Neural cell (in vitro differentiated cells): ENCODE measurements around the gene APBB1IP. TPM values are rescaled to one million over a fixed set of nuclear protein-coding genes. Genes with fewer than 3 reads are reported as not detected.

Experiments used
- H2AFZ ChIP-seq: fragments of 200-600, 300-800 bp; sonication (generic), shearing (Covaris generic); 2 replicates; pipeline ENCODE4 v1.6.0; 2014; ENCODE audit warnings: low read depth, mild to moderate bottlenecking, antibody characterized with exemption, low read length, moderate library complexity
- H3F3A ChIP-seq: fragments of 200-600 bp; shearing (Covaris generic); 2 replicates; pipeline ENCODE4 v1.6.1; 2016; ENCODE audit warnings: mild to moderate bottlenecking, moderate library complexity, mixed read lengths, antibody characterized with exemption, low read length; ENCODE audit not compliant: insufficient read depth, poor library complexity, severe bottlenecking
- H3K27ac ChIP-seq: fragments of 200-600, 300-800 bp; sonication (generic), shearing (Covaris generic); 2 replicates; pipeline ENCODE4 v1.5.1; 2014; ENCODE audit warnings: mild to moderate bottlenecking, low read length, moderate library complexity
- H3K27me3 ChIP-seq: fragments of 300-800, 200-600 bp; sonication (generic), shearing (Covaris generic); 2 replicates; pipeline ENCODE4 v1.6.0; 2014; ENCODE audit warnings: mild to moderate bottlenecking, low read depth, low read length, moderate library complexity; ENCODE audit not compliant: insufficient read depth
- H3K36me3 ChIP-seq: fragments of 300-800, 200-600 bp; sonication (generic), shearing (Covaris generic); 2 replicates; pipeline ENCODE4 v1.5.1; 2014; ENCODE audit warnings: mild to moderate bottlenecking, antibody characterized with exemption, low read length, moderate library complexity; ENCODE audit not compliant: insufficient read depth
- H3K4me2 ChIP-seq: fragments of 300-800, 200-600 bp; sonication (generic), shearing (Covaris generic); 2 replicates; pipeline ENCODE4 v1.6.0; 2014; ENCODE audit warnings: mild to moderate bottlenecking, low read length
- H3K4me3 ChIP-seq: fragments of 300-800, 200-600 bp; sonication (generic), shearing (Covaris generic); 2 replicates; pipeline ENCODE4 v1.5.1; 2014; ENCODE audit warnings: mild to moderate bottlenecking, low read length, moderate library complexity
- H3K79me2 ChIP-seq: fragments of 200-600 bp; shearing (Covaris generic); replicated peaks from 2 replicates; pipeline ENCODE4 v1.6.0; 2014; ENCODE audit warnings: mild to moderate bottlenecking, low read length, moderate library complexity; ENCODE audit not compliant: insufficient read depth
- H3K9ac ChIP-seq: fragments of 300-800, 200-600 bp; sonication (generic), shearing (Covaris generic); 2 replicates; pipeline ENCODE4 v1.6.1; 2016; ENCODE audit warnings: mild to moderate bottlenecking, low read length, mixed read lengths
- H3K9me2 ChIP-seq: fragments of 200-600 bp; shearing (Covaris generic); 2 replicates; pipeline ENCODE4 v1.6.1; 2016; ENCODE audit warnings: mild to moderate bottlenecking, low read length, mixed read lengths; ENCODE audit not compliant: insufficient read depth
- H3K9me3 ChIP-seq: fragments of 200-600, 300-800 bp; sonication (generic), shearing (Covaris generic); 2 replicates; pipeline ENCODE4 v1.6.1; 2016; ENCODE audit warnings: mild to moderate bottlenecking, mixed run types, low read length, moderate library complexity, mixed read lengths
- H4K20me1 ChIP-seq: fragments of 200-600 bp; shearing (Covaris generic); 2 replicates; pipeline ENCODE4 v1.6.1; 2016; ENCODE audit warnings: mild to moderate bottlenecking, mixed run types; ENCODE audit not compliant: insufficient read depth
- CTCF ChIP-seq: fragments of 450-650 bp; IDR thresholded peaks from 2 replicates; pipeline ENCODE4 v1.5.1; 2014; ENCODE audit warnings: antibody characterized with exemption, mild to moderate bottlenecking, moderate library complexity; ENCODE audit not compliant: poor library complexity, severe bottlenecking
- EP300 ChIP-seq: fragments of 450-650 bp; conservative IDR thresholded peaks from 2 replicates; pipeline ENCODE4 v1.6.1; 2014; ENCODE audit warnings: antibody characterized with exemption, mild to moderate bottlenecking, moderate library complexity; ENCODE audit not compliant: poor library complexity, severe bottlenecking
- EZH2 ChIP-seq: fragments of 200-600, 300-800 bp; shearing (Covaris generic), sonication (generic); IDR thresholded peaks from 2 replicates; pipeline ENCODE4 v1.6.1; 2014; ENCODE audit warnings: antibody characterized with exemption, low read length, borderline replicate concordance, mild to moderate bottlenecking; ENCODE audit not compliant: insufficient read depth, poor library complexity, severe bottlenecking
- MXI1 ChIP-seq: fragments of 450-650 bp; conservative IDR thresholded peaks from 2 replicates; pipeline ENCODE4 v1.6.1; 2014; ENCODE audit warnings: antibody characterized with exemption, mild to moderate bottlenecking; ENCODE audit not compliant: poor library complexity, severe bottlenecking
- POLR2AphosphoS5 ChIP-seq: IDR thresholded peaks from 2 replicates; pipeline ENCODE4 v1.6.1; 2012
- RAD21 ChIP-seq: fragments of 450-650 bp; conservative IDR thresholded peaks from 2 replicates; pipeline ENCODE4 v1.6.1; 2014; ENCODE audit warnings: antibody characterized with exemption, mild to moderate bottlenecking, moderate library complexity
- REST ChIP-seq: IDR thresholded peaks from 2 replicates; pipeline ENCODE4 v1.6.1; 2012; ENCODE audit warnings: borderline replicate concordance
- SMC3 ChIP-seq: fragments of 450-650 bp; conservative IDR thresholded peaks from 2 replicates; pipeline ENCODE4 v1.6.1; 2014; ENCODE audit warnings: antibody characterized with exemption, mild to moderate bottlenecking, moderate library complexity; ENCODE audit not compliant: poor library complexity
- TAF1 ChIP-seq: IDR thresholded peaks from 2 replicates; pipeline ENCODE4 v1.6.1; 2012; ENCODE audit warnings: low read depth
- polyA plus RNA-seq: library from polyadenylated mRNA; depleted of rRNA; stranded (reverse); fragments of >200 nt; gene quantifications from 2 replicates; pipeline ENCODE4 v1.2.3, GENCODE V29; 2014

Gene APBB1IP
- polyA plus RNA-seq, 1 donor from 2014 or later = not detected

- TF ChIP-seq SMC3 = no peak
- TF ChIP-seq POLR2AphosphoS5 = no peak
- TF ChIP-seq REST = no peak
- no peak for TF ChIP-seq CTCF
- TF ChIP-seq RAD21 = no peak
- no peak for TF ChIP-seq MXI1
- no peak for TF ChIP-seq TAF1
- no peak for TF ChIP-seq EZH2
- no peak for TF ChIP-seq EP300
- H3K79me2 ChIP-seq = no peaks in the 10 kb centered on the region
- H3K36me3 ChIP-seq = no peaks in the 10 kb centered on the region
- no peaks in the 10 kb centered on the region for H3F3A ChIP-seq
- no peak overlapping the region for H2AFZ ChIP-seq
- no peak overlapping the region for H3K4me2 ChIP-seq
- H3K27ac ChIP-seq = no peak overlapping the region
- no peak overlapping the region for H3K4me3 ChIP-seq
- no peaks in the 10 kb centered on the region for H3K9me2 ChIP-seq
- no peaks in the 10 kb centered on the region for H3K9me3 ChIP-seq
- no peak overlapping the region for H3K9ac ChIP-seq
- H4K20me1 ChIP-seq = no peaks in the 10 kb centered on the region
- peaks cover 17% of the 10 kb centered on the region for H3K27me3 ChIP-seq
These were observed 1.3 kb upstream of the APBB1IP start for GRCh38 chr10:26436848-26437247.

GRCh38 chr10:26438534-26439341, 597 bp downstream of the APBB1IP start:
- TF ChIP-seq RAD21 (no peak), TAF1 (no peak), POLR2AphosphoS5 (no peak), CTCF (no peak), SMC3 (no peak), EP300 (no peak), MXI1 (no peak), REST (no peak), EZH2 (no peak)
- Histone ChIP-seq H3K27me3 (peaks cover 17% of the 10 kb centered on the region), H3K9me3 (no peaks in the 10 kb centered on the region), H3K36me3 (no peaks in the 10 kb centered on the region), H3K4me2 (no peak overlapping the region), H3F3A (no peaks in the 10 kb centered on the region), H3K4me3 (peak overlapping the region; percentile 15), H3K9me2 (no peaks in the 10 kb centered on the region), H4K20me1 (no peaks in the 10 kb centered on the region), H3K9ac (no peak overlapping the region), H2AFZ (no peak overlapping the region), H3K79me2 (no peaks in the 10 kb centered on the region), H3K27ac (no peak overlapping the region)
